ENCODE results near the gene CCDC186.
"Not testable (repeated sequence)": the region's sequence is repeated elsewhere in the genome, so short reads cannot be mapped to it uniquely, and the experiment has no call there.

CCDC186 gene

DNA sequence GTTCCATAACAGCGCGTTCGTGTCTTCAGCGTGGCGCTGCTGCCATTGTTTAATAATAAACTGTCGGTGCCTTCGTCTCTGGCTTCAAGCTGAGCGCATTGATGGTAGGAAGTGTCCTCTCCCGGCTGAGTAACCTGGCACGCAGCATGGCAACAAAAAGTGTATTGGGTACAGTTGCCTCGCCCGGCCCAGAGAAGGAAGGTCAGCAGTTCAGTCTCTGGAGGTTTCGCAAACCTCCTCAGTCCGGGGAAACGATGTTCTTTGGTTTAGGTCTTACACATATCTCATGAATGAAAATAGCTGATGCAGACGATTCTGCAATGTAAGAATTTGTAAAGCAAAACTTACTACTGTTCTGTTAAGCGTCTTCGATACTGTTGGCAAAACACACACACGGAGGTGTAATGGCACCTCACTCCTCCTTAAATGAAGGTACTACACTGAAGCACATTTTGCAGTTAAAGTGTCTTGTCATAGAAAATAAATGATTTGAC lies 739 bp upstream of the CCDC186 start:
- in situ Hi-C loops (cut with MboI; ENCODE audit: low sequenced_read_pairs), result no loop called here

DNA sequence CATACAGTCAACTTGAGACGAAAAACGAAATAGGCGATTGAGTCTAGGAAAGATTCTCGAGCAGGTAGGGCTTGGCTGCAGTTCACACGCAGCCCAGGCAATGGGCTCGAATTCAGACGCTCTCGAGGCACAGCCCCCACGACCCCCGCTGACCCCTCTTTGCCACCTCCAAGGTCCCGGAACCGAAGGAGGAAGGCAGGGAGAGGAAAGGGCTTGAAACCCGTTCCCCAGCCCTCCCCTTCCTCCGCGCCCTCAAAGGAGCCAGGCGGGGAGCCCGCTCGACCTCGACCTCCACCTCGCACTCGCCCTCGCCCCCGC lies 441 bp downstream of the CCDC186 start:
- in situ Hi-C loops (cut with MboI; ENCODE audit: low sequenced_read_pairs), result no loop called here

DNA sequence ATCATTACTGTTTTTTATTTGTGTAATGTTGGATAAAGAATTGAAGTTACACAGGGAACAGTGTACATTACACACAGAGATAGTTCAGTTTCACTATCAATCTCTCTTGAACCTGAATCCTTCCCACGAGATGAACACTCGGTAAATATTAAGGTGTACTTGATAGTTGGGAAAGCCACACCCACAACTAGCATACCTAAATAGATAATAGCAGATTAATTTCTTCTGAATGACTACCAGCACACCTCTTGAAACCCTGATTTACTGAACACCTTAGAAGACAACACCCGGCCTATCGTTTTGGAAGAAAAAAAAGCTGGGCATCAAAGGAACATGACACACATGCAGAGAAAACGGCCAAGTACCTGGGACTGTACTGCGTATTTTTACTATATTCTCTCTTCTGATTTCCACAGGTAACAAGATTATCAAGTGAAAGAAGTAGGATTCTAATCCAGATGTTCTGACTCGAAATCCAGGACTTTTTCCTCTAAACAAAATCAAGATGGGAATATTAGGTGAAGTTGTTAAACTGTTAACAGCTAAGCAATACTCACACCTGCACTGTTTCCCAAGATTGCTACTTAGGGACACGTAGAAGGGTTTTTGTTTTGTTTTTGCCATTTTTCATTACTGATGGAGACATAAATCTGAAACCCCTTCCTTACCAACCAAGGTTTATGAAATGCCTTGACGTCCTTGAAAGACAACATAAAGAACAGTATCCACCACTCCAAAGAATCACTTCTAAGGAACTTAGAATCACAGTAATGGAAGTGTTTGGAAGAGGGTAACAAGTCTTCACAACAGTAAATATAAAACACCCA lies 1.0 kb downstream of the CCDC186 start:
- in situ Hi-C loops (cut with MboI; ENCODE audit: low sequenced_read_pairs), result no loop called here

GRCh38 chr10:114172216-114172615 lies 1.8 kb downstream of the CCDC186 start:
- in situ Hi-C loops (cut with MboI; ENCODE audit: low sequenced_read_pairs), result no loop called here

DNA sequence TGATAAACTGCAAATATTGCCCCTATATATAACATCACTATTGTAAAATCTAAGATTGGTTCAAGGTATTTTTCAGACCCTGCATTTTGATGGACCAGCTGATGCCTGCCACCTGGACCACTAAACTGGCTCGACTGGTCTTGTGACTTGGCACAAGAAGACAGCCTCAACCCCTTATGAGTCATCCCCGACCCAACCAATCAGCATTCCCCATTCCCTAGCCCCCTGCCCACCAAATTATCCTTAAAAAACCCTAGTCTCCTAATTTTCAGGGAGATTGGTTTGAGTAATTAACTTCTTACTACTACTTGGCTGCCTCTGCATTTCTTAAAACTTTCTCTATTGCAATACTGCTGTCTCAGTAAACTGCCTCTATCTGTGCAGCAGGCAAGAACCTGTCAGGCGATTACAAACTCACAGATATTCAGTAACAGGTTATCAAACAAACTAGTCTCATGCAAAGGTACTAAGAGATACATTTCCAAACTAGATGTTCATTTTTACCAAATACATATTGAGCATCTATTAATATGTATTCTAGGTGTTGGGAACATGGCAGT lies 5.5 kb downstream of the CCDC186 start:
- in situ Hi-C loops (cut with MboI; ENCODE audit: low sequenced_read_pairs), result no loop called here

DNA sequence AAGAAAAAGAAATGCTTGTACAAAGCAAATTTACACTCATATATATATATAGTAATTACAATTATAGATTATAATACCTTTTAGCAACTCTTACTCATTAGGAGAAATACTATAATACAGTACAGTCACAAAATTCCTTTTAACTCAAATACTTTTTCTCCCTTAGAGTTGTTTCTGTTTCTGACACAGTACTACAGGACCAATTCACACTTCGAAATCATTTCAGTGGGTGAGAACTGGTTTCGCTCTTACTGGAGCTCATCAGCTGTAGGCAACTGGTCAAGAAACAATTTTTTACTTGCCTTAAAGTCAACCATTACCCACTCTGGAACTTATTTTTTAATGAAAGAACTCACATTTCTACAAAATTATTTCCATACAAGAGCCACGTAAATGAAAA lies 6.0 kb downstream of the CCDC186 start:
- in situ Hi-C loops (cut with MboI; ENCODE audit: low sequenced_read_pairs), result no loop called here

GRCh38 chr10:114166494-114166893 lies 7.5 kb downstream of the CCDC186 start:
- in situ Hi-C loops (cut with MboI; ENCODE audit: low sequenced_read_pairs), result no loop called here

- in situ Hi-C loops (cut with MboI; ENCODE audit: low sequenced_read_pairs), result no loop called here
These were observed 8.0 kb downstream of the CCDC186 start for GRCh38 chr10:114166043-114166442.

DNA sequence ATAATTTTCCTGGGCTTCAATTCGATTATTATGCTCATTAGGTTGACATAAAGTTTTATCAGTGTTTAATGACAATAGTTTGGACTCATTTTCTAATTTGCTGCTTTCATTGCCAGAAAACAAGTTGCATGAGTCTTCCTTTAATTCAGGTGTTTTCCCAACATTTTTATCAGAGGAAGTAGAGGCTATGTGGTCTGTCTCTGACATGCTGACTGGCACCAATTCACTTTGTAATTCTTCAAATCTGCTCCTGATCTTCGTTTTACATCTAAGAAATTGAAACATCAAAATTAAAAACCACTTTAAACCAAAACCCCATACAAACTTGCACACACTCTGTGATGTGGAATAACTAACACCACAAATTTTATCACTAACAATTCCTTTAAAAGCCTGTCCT lies 10.9 kb downstream of the CCDC186 start:
- in situ Hi-C loops (cut with MboI; ENCODE audit: low sequenced_read_pairs), result no loop called here

GRCh38 chr10:114157912-114158311 lies 16.1 kb downstream of the CCDC186 start:
- in situ Hi-C loops (cut with MboI; ENCODE audit: low sequenced_read_pairs), result no loop called here

DNA sequence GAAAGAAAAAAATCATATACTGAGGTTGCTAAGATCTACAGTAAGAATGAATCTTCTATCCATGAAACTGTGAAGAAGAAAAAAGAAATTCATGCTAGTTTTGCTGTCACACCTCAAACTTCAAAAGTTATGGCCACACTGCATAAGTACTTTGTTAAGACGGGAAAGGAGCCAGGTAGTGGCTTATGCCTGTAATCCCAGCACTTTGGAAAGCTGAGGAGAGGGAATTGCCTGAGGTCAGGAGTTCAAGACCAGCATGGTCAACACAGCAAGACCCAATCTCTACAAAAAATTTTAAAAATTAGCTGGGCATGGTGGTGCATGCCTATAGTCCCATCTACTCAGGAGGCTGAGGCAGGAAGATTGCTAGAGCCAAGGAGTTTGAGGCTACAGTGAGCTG lies 22.1 kb downstream of the CCDC186 start:
- in situ Hi-C loops (cut with MboI; ENCODE audit: low sequenced_read_pairs), result no loop called here

DNA sequence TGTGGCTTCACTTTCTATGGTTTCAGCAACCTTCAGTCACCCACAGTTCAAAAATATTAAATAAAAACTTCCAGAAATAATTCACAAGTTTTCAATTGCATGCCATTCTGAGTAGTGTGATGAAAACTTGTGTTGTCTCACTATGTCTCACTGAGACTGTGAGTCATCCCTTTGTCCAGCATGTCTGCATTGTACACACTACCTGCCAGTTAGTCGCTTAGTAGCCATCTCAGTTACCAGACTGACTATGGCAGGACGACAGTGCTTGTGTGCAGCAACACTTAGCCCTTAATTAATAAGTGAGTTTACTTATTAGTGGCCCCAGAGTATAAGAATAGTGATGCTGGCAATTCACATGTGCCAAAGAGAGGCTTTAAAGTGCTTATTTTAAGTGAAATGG lies 22.5 kb downstream of the CCDC186 start:
- in situ Hi-C loops (cut with MboI; ENCODE audit: low sequenced_read_pairs), result no loop called here

DNA sequence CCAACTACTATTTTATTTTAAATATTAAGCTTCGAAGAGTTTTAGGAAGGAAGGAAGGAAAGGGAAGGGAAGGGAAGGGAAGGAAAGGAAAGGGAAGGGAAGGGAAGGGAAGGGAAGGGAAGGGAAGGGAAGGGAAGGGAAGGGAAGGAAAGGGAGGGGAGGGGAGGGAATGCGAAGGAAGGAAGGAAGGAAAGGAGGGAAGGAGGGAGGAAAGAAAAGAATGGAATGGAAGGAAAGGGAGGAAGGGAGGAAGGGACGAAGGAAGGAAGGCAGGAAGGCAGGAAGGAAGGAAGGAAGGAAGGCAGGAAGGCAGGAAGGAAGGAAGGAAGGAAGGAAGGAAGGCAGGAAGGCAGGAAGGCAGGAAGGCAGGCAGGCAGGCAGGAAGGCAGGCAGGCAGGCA lies 24.5 kb downstream of the CCDC186 start:
- in situ Hi-C loops (cut with MboI; ENCODE audit: low sequenced_read_pairs), result not testable (repeated sequence)

GRCh38 chr10:114143160-114143559 lies 30.8 kb downstream of the CCDC186 start:
- in situ Hi-C loops (cut with MboI; ENCODE audit: low sequenced_read_pairs), result no loop called here

- in situ Hi-C loops (cut with MboI; ENCODE audit: low sequenced_read_pairs), result no loop called here
These were observed 32.0 kb downstream of the CCDC186 start for GRCh38 chr10:114142018-114142417.

GRCh38 chr10:114140827-114141226 lies 33.2 kb downstream of the CCDC186 start:
- in situ Hi-C loops (cut with MboI; ENCODE audit: low sequenced_read_pairs), result not testable (repeated sequence)

DNA sequence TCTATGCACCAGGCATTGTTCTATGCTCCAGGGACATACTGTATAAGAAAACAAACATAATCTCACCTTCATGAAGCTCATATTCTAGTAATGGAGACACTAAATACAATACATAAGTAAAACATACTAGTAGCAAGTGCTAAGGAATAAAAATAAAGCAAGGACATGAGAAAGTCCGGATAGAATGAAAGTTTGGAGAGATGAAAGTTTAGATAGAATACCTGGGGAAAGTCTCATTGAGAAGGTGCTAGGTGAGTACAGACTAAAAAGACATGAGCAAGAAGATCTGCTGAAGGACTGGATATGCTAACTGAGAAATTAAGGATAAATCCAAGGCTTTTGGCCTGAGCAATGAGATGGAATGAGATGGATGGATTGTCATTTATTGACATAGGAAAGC lies 34.0 kb downstream of the CCDC186 start:
- in situ Hi-C loops (cut with MboI; ENCODE audit: low sequenced_read_pairs), result no loop called here

GRCh38 chr10:114138581-114138980 lies 35.4 kb downstream of the CCDC186 start:
- in situ Hi-C loops (cut with MboI; ENCODE audit: low sequenced_read_pairs), result no loop called here

DNA sequence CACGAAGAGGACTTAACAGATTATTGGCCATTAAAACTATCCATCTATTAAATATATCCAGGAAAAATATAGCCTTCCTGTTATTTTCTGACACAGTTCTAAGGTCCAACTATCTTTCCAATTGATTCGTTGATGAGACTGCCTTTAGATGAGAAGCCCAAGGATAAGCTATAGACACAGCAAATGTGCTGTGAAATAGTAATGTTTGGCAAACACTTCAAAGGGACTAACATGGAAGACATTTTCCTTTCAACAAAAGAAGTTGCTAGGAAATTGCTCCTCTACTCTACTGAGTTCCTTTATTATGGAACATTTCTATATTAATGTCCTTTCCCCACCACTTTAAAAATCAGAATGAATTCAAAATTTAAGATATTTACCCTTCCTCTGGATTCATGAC lies 38.5 kb downstream of the CCDC186 start:
- in situ Hi-C loops (cut with MboI; ENCODE audit: low sequenced_read_pairs), result no loop called here

DNA sequence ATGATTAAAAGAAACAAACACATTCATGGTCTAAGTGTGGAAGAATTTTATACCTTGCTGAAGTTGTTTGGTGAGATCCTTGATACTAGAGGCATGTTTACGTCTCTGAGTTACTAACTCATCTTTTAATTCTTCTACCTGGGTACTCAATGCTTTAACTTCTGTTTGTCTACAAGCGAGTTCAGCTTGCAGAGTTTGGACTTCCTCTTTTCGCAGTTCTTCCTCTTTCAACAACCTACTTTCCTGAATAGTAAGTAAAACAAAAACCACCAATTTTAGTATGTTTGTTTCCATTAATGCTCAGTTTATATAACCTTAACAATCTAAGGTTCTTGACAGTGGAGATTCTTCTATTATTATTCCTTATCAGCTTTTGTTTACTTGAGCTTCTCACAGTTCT lies 42.9 kb downstream of the CCDC186 start:
- in situ Hi-C loops (cut with MboI; ENCODE audit: low sequenced_read_pairs), result no loop called here

DNA sequence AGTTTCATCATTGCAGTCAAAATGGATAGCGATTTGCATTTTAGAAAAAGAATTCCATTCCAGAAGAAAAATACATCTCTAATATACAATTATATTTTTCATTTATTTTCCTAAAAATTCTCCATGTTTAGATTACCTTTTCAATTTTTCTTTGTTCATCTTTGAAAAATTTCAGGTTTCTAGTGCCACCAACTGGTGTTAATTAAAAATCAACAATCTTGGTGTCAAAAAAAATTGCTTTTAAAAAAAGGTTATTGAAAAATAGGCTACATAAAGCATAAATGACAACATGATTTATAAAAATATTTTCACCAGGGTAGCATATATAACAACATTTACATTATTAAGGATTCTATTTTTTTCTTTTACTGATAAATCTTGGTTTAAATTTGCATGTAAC lies 53.0 kb downstream of the CCDC186 start:
- in situ Hi-C loops (cut with MboI; ENCODE audit: low sequenced_read_pairs), result loop anchor here (25.0 kb wide), 1 partner anchor 409 kb away; no protein-coding TSS in a partner anchor

DNA sequence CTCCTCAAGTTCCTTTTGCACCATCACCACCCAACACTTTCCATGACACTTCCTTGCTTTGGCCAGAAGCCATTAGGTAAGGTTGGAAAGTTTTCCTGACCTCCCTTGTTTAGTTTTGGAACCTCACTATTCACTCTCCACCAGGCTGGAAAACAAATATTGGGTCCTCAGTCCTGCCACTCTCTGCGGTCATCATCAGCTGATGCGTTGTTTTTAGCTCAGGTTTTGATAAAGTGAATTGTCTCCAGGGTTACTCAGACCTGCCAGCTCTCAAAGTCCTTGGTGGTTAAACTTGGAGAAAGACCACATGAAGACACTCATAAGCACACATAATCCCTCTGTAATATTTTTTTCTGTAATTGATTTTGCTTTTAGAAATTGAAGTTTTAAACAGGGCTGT lies 55.5 kb downstream of the CCDC186 start:
- in situ Hi-C loops (cut with MboI; ENCODE audit: low sequenced_read_pairs), result loop anchor here (25.0 kb wide), 1 partner anchor 406 kb away; no protein-coding TSS in a partner anchor

Data from HL-60/S4 treated with retinoic acid at 250 ng/mL for 4 days and 3 days (cell line).